ENCODE results near the gene DDX51.
"Not testable (repeated sequence)": the region's sequence is repeated elsewhere in the genome, so short reads cannot be mapped to it uniquely, and the experiment has no call there.

Gene DDX51

DNA sequence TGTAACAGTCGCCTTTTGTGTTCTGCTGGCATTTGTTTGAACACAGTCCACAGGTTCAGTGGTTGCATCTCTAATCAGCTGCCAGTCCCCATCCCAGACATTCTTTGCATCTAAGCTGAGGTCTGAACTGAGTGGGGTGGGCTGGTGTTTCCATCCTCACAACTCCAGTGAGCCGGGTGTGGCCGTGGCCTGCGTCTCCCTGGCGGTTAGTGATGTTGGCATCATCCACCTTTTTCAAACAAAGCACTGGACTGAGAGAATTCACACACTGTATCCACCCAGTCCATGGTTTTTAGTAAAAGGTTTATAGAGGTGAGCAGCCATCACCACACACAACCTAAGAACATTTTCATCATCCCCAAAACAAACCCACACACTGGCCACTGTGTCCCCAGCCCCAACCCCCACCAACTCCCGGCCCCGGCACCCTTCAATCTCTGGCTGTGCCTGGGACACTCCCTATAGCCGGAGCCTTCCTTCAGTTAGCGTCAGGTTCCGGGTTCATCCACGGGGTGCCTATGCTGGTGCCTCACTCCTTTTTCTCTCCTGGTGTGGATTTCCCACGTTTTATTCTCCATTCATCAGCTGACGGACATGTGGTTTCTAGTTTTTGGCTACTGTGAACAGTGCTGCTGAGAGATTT, 6.5 kb downstream of the DDX51 start:
- no peak for DNase-seq

DNA sequence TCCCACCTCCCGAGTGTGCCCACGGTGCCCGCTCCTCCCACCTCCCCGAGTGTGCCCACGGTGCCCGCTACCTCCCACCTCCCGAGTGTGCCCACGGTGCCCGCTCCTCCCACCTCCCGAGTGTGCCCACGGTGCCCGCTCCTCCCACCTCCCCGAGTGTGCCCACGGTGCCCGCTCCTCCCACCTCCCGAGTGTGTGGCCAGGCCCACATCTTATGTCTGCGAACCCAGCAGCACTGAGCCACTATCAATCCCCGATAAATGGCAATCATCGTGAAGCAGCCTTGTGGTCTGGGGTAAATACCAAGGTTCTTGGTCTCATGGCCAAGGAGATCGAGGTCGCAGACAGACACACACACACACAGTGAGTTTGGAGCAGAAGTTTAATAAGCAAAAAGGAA, 7.9 kb downstream of the DDX51 start:
- not testable (repeated sequence) for DNase-seq

DNA sequence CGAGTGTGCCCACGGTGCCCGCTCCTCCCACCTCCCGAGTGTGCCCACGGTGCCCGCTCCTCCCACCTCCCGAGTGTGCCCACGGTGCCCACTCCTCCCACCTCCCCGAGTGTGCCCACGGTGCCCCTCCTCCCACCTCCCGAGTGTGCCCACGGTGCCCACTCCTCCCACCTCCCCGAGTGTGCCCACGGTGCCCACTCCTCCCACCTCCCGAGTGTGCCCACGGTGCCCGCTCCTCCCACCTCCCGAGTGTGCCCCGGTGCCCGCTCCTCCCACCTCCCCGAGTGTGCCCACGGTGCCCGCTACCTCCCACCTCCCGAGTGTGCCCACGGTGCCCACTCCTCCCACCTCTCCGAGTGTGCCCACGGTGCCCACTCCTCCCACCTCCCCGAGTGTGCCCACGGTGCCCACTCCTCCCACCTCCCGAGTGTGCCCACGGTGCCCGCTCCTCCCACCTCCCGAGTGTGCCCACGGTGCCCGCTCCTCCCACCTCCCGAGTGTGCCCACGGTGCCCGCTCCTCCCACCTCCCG, 9.4 kb downstream of the DDX51 start:
- not testable (repeated sequence) for DNase-seq

DNA sequence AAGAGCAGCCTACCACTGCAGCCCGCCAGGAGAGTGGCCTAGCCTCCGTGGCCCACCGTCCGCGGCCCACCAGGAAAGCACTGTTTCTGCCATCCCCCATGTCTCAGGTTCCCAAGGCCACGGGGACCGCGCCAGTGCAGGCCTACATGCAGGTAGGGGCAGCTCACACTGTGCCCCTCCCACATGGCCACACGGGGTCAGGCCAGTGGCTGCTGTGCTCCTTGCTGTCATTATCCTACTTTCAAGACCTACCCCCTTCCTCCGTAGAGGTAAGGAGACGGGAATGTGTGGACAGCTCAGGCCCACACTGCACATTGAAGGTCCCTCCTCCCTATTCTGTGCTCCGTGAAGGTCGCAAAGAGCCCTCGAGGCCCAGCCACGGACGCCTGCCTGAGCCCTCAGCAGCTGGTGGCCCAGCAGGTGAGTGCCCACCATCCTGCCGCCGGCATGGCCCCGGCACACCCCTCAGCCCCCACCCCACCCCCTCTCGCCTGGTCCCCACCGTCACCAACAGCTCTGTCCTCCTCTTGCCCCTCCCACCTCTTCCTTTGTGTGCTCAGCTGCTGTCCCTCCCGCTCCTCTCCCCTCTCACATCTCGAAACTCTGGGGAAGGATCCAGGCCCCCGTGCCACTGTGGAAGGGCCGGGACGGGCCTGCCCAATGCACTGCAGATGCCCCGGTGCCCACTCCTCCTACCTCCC, 10.0 kb downstream of the DDX51 start:
- DNase-seq, result no peak

DNA sequence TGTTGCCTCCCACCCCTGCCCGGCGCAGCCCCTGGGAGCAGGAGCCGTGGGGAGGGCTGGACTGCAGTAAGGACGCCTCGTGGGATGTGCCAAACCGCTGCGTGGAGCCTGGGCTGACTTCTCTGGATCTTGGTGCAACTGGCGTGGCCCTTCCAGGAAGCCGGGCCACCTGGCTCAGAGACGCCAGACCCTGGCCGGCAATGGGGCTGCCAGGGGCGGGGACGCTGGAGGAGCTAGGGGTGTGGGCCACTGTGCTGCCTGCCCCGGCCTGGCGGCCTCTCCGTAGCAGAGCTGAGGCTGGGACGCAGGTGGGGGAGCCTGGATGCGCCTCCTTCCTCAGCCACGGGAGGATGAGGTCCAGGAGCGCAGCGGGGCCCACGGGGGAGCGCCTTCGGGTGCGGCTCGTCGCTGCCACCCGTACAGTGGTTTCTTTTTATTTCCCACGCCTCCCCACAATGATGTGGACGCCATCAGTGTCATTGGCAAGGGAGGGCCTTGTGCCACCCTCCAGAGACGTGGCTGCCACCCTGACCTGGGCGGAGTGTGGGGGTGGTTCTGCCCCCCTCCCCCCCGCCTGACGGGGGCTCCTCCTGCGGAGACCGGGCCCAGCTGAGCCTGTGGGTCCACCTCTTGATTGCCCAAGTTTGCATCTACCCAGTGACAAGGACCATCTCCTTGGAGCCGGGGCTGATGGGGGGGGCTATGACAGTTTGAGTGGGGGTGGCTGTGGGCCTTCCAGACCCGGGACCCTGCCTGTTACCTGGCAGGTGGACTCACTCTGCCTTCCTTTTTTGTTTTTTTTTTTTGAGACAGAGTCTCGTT, 11.3 kb downstream of the DDX51 start:
- no peak for DNase-seq

DNA sequence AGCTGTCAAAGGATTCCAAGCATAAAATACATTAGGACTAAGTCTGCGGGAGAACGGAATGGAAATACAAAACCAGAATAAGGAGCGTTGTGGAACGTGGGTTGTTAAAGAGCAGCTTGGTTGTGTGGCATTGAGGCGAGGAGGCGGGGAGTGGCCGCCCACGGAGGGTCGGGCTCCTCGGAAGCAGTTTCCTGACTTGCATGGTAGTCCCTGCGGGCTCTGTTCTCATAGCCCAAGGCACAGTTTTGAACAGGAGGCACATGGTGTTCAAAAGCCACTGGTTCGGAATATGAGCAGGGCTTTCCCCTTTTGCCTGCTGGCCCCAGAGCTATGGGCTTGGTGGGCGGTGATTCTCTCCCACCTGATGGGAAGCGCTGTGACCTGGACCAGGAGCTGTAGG, 12.2 kb downstream of the DDX51 start:
- no peak for DNase-seq

DNA sequence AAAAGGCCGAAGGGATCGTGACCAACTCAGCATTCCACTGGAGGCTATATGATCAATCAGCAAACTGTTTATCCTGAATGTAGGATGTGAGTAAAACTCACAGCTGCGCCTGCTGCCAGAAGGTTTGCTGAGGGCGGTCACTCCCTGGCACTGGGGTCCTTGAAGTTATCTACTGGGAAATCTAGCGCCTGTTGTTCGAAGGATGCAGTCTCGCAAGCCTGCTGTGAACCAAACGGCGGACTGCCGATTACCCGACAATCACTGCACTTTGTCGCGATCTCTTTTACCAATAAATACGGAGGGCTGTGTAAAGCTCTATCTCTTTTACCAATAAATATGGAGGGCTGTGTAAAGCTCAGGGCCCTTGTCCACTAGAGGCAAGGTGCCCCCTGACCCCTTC, 12.9 kb downstream of the DDX51 start:
- DNase-seq, result no peak

DNA sequence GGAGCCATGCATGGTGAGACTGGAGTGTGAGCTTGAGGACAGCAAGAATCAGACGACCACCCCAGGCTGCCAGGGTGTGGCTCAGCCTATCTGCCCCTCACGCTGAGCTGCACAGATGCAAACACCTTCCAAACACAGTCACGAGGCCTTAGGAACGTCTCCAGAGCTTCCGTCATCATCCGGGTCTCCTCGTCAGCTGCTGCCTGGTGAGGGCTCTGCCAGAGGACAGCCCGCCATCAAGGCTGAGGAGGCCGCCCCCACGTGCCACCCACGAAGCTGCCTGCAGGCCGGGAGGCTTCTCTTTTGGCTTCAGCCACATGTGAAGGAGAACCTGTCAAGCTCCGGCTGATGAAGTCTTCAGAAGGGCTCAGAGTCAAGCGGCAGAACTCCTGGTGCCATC, 13.4 kb downstream of the DDX51 start:
- no peak for DNase-seq

DNA sequence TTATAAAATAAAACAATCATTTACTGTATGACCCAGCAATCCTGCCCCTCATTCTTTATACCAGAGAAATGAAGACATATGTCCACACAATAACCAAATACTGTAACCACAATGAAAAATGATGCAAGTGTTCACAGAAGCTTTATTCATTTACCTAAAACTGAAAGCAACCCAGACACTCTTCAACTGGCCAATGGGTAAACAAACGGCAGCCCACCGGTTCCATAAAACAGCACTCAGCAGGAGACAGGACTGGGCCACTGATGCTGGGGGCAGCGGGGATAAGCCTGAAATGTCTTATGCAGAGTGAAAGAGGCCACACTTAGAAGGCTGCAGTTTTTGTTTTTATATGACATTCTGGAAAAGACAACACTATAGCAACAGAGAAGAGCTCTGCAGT, 15.1 kb downstream of the DDX51 start:
- DNase-seq, result no peak

DNA sequence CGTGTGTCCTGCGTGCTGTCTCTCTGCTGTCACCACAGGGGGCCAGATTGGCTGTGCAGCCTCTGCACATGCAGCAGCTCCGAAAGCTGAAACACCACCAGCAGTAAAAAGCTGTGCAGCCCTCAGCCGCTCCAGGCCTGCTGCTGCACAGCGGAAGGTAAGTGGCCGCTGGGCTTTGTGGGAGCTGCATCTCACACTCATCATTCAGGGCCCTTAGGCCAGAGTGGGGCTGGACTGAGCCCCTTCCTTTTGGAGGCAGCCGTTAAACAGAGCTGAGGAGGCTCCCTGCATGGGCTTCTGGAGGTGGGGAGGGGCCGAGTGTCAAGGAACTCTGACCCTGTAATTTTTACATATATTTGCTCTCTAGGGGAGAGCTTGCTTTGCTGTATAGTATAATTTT, 17.1 kb downstream of the DDX51 start:
- DNase-seq, result no peak

DNA sequence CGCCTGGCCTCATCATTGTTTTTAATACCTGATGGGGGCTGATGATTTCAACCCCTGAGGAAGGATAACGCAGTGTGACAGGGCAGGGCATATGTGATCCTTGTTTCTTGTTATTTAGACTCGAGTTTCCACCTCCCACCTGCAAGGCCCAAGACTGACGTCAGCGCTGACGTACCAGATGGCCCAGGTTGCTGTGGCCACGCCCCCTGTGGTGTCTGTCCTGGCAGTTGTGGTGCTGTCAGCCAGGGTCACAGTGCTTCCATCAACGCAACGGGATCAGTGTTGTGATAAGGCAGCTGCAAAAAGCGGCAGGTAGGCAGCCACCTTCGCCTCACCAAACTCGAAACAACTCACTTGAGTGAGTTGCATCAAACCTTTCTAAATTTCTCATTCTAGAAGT, 18.4 kb downstream of the DDX51 start:
- no peak for DNase-seq

DNA sequence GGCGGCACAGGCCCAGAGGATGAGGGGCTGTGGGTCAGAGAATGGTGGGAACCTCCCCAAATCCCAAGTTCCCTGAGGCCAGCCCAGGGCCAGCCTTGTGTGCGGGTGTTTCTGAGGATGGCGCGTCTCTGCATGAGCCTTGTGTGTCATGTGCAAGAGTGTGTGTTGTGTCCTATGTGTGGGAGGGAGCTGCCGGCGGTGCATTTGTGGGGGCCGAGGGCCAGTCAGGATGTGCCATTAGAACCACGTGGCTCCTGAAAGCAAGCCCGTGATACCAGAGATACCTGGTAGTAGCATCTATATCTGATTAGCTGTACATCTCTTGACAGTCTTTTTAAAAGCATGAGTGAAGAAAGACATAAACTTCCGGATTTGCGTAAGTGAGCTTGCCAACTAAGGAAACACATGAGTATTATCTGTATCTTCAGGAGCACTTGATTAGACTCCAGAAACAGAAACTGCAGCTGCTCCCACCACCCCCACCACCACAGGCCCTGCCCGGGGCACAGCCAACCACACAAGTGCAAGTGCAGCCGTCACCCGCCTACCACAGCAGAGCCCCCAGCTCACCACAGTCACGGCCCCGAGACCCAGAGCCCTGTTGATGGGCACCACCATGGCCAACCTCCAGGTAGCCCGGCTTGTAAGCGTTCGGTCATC, 19.2 kb downstream of the DDX51 start:
- peak; percentile 68 for DNase-seq

DNA sequence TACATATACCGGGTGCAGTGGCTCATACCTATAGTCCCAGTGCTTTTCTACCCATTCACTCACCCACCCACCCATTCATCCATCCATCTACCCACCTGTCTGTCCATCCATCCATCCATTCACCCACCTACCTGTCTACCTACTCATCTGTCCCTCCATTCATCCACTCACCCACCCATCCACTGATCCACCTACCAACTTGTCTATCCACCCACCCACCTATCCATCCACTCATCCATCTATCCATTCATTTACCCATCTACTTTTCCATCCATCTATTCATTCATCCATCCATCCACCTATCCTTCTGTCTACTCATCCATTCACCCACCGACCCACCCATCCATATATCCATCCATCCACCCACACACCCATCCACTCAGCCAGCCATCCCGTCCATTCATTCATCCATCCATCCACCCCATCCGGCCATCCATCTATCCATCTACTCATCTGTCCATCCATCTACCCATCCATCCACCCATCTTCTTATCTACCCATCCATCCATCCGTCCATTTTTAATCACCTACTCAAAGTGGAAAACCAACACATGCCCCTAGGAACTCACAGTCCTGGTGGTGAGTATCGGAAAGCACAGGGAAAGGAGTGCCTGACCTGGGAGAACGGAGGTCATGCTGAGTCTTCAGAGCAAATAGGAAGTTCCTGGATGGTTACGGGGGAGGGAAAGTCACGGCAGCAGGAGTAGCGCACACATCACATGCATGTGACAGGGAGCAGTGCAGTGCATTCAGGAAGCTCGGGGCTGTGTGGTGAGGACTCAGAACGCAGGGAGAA, 20.0 kb downstream of the DDX51 start:
- DNase-seq, result no peak

DNA sequence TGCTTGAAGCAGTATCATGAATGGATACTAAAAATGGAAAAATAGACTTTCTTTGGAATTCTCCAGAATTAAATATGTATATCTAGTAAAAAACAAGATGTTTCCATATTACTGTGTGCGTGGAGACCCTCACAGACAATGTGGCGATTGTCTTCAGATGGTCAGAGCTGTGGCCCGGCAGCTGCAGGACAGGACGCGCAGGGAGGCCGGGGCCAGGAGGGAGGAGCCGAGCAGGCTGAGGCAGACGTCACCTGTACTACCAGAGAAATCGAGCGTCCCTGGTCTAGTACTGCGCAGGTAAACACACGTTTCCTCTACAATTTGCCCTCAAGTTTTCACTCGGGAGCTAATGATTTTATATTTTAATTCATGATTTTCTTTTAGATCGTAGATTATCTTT, 22.8 kb downstream of the DDX51 start:
- no peak for DNase-seq

DNA sequence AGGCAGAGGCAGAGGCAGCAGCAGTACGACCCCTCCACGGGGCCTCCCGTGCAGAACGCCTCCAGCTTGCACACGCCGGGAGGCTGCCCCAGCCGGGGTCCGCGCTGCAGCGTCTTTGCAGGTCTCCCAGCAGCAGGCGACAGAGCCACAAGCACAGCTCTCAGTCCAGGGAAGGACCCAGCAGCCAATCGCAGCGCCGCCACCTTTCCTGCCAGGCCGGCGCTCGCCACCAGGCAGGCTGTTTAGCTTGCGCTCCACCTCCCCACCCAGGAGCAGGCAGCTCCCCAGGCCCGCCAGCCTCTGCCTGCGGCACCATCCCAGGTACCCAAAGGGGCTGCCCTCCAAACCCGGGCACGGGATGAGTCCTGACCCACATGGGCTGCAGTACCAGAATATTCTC, 25.2 kb downstream of the DDX51 start:
- no peak for DNase-seq

DNA sequence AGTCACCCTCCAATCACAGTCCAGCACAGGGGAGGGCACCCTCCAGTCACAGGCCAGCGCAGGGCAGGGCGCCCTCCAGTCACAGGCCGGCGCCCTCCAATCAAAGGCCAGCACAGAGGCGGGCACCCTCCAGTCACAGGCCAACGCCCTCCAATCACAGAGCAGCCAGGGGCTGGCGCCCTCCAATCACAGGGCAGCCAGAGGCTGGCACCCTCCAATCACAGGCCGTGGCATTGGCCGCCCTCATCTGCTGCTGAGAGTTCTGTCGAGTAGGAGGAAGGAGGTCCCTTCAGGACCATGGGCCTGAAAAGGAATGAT, 26.6 kb downstream of the DDX51 start:
- DNase-seq, result no peak

DNA sequence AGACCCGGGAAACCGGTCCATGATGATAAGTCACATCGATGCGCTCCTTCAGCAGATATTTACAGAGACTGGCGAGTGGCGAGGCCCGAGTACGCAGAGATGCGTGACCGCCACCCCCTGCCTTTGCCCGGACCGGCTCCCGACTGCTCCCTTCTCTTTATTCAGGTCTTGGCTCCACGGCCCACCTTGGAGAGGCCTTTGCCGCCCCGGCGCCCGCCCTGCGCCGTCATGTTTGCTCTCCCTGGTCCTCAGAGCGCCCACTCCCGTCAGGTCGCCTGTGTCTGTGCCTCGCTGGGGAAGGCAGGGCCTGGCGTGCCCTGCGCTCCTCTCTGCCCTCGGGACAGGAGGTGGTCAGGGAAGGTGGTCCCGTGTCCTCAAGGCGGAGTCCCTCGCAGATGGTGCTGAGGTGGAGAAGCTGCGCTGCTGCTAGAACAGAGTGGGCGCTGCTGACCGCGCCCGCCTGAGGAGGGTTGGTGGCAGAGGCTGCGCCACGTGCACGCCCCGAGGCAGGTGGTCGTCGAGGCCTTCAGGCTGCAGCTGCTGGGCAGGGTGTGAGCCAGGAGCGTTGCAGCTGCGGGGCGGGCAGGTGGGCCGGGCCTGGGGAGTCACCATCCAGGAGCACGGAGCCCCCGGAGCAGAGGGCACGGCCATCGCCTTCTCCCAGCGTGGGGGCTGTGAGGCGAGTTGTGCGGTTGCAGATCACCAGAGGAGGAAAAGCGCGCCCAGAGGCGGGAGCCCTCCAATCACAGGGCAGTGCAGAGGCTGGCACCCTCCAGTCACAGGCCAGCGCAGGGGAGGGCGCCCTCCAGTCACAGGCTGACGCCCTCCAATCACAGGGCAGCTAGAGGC, 27.2 kb downstream of the DDX51 start:
- no peak for DNase-seq

DNA sequence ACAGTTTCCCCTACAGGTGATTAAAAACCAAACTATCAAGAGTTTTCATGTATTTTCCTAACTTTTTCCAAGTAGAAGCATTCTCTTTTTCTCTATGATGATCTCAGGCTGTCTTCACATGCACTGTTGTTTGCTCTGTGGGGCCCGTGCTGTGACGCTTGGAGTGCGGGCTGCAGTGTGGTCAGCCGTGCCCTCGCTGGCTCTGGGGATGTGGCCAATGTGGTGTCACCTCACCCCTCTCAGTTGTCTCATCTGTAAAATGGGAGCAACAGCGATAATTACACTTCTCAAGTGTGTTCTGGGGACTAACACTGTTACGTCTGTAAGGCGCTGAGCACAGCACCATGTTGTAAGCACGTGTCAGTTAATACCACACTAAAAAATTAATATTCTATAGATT, 28.6 kb downstream of the DDX51 start:
- DNase-seq, result no peak

DNA sequence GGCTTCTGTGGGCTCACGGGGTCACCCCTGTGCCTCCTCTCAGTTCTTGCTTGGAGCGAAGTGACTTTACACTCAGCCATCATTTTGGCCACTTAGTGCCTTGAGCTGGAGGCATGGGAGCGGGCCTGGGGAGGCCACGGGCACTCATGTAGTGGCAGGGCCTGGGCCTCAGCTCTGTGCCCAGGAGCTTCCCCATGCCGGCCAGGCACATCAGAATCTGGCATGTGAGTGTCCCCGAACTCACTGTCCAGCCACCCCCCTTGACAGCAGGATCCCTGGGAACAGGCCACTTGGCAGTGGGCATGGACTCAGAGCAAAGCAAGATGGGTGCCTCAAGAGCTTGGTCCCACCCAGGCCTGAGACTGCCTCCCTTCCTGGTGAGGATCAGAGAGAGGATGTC, 29.5 kb downstream of the DDX51 start:
- no peak for DNase-seq

DNA sequence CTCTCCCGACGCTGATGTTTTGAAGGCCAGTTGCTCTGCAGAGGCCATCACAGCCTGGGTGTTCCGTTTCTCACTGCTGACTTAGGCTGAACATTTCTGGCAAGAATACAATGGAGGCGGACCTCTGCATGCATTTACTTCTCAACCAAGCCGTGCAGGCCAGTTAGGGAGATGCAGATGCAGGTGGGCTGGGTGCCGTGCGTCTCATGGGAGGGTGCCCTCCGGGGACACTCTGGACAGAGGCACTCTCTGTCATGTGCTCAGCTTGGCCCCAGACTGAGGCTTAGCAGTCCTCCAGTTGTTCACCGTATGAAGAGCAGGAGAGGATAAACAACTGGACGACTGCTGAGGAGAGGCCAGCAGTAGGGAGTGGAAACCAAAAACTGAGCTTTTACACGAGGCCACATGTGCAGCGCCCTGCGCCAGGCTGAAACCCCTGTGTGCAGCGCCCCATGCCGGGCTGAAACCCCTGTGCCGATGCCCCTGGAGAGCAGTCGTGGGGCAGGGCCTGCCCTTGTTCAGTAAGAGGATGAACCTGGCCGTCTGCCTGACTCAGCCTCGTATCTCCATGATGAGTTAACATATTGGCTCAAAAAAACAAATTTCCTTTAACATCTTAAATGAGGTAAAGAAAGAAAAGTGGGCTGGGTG, 32.3 kb downstream of the DDX51 start:
- no peak for DNase-seq

DNA sequence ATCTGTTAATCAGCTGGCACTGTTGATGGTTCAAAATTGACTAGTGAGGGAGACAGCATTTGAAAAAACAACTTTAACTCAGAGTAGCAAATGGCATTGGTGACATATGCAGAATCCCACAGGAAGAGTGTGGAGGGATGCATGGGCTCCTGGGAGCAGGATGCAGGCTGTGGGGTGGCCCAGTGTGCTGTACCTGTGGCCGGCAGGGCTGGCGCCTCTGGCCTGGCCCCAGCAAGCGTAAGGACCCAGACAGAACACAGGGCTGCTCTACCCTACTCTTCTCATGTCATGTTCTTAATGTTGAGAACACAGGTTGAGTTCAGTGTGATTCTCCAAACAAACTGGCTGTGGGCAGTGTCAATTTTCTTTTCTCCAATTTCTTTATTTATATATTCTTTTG, 33.4 kb downstream of the DDX51 start:
- DNase-seq, result no peak
